DND-41 (cell line): ENCODE measurements around the gene GPR37L1.
"Not testable (repeated sequence)": the region's sequence is repeated elsewhere in the genome, so short reads cannot be mapped to it uniquely, and the experiment has no call there.

ENCODE experiments used
- ATAC-seq: fragments of 200-7000 bp; cut with Tn5 transposase; 3 replicates; pipeline ENCODE4 v1.9.1; 2021; ENCODE audit warnings: low read depth; ENCODE audit not compliant: insufficient read depth
- DNase-seq: peaks from one replicate; pipeline ENCODE4 v3.0.0-alpha.2; 2020
- H2AFZ ChIP-seq: 2 replicates; pipeline ENCODE4 v1.6.0; 2012; ENCODE audit warnings: low read depth, low read length
- H3K27ac ChIP-seq: 2 replicates; pipeline ENCODE4 v1.5.1; 2012; ENCODE audit warnings: low read length, inconsistent platforms
- H3K27me3 ChIP-seq: fragments of 200-600 bp; sonication (generic); 2 replicates; pipeline ENCODE4 v1.6.0; 2012; ENCODE audit warnings: low read length, mild to moderate bottlenecking, inconsistent platforms; ENCODE audit not compliant: insufficient read depth, poor library complexity
- H3K36me3 ChIP-seq: 2 replicates; pipeline ENCODE4 v1.5.1; 2012; ENCODE audit warnings: low read length, inconsistent platforms; ENCODE audit not compliant: insufficient read depth
- H3K4me1 ChIP-seq: 2 replicates; pipeline ENCODE4 v1.5.1; 2012; ENCODE audit warnings: mild to moderate bottlenecking, low read length; ENCODE audit not compliant: insufficient read depth
- H3K4me2 ChIP-seq: 2 replicates; pipeline ENCODE4 v1.6.0; 2012; ENCODE audit warnings: mild to moderate bottlenecking, moderate library complexity, low read length, inconsistent platforms; ENCODE audit not compliant: insufficient read depth
- H3K4me3 ChIP-seq, 2 experiments: fragments of 200-600 bp in 1 of 2; shearing (Covaris generic) in 1 of 2; 2 replicates each; pipeline ENCODE4 v1.5.1; 2012 to 2016; ENCODE audit warnings: inconsistent platforms in 2 of 2, low read length in 2 of 2, mild to moderate bottlenecking in 2 of 2, low read depth in 1 of 2, moderate library complexity in 1 of 2
- H3K79me2 ChIP-seq: 2 replicates; pipeline ENCODE4 v1.6.0; 2012; ENCODE audit warnings: low read length, inconsistent platforms; ENCODE audit not compliant: insufficient read depth
- H3K9ac ChIP-seq: 2 replicates; pipeline ENCODE4 v1.6.0; 2012; ENCODE audit warnings: low read depth, mild to moderate bottlenecking, inconsistent platforms, low read length, moderate library complexity
- H3K9me3 ChIP-seq: 2 replicates; pipeline ENCODE4 v1.5.1; 2012; ENCODE audit warnings: low read length, moderate library complexity, mild to moderate bottlenecking, inconsistent platforms; ENCODE audit not compliant: insufficient read depth, severe bottlenecking
- H4K20me1 ChIP-seq: 2 replicates; pipeline ENCODE4 v1.6.0; 2012; ENCODE audit warnings: low read length; ENCODE audit not compliant: insufficient read depth
- EZH2 ChIP-seq: IDR thresholded peaks from 3 replicates; pipeline ENCODE4 v1.6.1; 2012; ENCODE audit warnings: borderline replicate concordance, low read depth, mild to moderate bottlenecking, moderate library complexity, low read length, inconsistent platforms; ENCODE audit not compliant: severe bottlenecking
- TF ChIP-seq, protein P1 (sequence below): IDR thresholded peaks from 2 replicates; pipeline ENCODE4 v1.5.1; 2012; ENCODE audit warnings: borderline replicate concordance, low read length, moderate library complexity, mild to moderate bottlenecking; ENCODE audit not compliant: poor library complexity, severe bottlenecking; ENCODE audit errors: extremely low read depth

GPR37L1 gene

DNA sequence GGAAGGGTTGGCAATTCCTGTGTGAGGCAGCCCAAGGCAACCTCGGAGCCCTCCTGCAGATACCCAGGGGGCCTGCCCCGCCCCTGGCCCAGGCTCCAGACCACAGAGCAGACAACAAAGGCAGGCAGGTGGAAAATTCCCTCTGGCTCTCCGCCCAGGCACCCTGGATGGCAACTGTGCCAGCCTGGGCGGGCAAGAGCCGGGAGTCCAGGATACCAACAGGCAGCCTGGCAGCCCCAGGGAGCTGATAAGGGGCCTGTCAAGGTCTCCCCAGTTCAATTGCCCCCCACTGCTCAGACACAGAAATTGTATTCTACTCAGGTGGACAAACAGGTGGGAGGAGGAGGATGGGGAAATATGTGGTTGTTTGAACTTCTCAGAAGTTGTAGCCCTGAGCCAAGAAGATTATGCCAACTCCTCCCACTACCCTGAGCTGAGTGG is 15.4 kb upstream of the GPR37L1 start:
- no peak overlapping the region for H2AFZ ChIP-seq
- H3K4me1 ChIP-seq, result no peaks in the 10 kb centered on the region
- no peaks in the 10 kb centered on the region for H4K20me1 ChIP-seq
- H3K4me2 ChIP-seq, result no peak overlapping the region
- no peak overlapping the region for H3K4me3 ChIP-seq
- DNase-seq, result no peak
- no peak overlapping the region for H3K9ac ChIP-seq
- no peak for ATAC-seq
- no peaks in the 10 kb centered on the region for H3K79me2 ChIP-seq
- TF ChIP-seq, protein P1, sequence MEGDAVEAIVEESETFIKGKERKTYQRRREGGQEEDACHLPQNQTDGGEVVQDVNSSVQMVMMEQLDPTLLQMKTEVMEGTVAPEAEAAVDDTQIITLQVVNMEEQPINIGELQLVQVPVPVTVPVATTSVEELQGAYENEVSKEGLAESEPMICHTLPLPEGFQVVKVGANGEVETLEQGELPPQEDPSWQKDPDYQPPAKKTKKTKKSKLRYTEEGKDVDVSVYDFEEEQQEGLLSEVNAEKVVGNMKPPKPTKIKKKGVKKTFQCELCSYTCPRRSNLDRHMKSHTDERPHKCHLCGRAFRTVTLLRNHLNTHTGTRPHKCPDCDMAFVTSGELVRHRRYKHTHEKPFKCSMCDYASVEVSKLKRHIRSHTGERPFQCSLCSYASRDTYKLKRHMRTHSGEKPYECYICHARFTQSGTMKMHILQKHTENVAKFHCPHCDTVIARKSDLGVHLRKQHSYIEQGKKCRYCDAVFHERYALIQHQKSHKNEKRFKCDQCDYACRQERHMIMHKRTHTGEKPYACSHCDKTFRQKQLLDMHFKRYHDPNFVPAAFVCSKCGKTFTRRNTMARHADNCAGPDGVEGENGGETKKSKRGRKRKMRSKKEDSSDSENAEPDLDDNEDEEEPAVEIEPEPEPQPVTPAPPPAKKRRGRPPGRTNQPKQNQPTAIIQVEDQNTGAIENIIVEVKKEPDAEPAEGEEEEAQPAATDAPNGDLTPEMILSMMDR, result no peak
- TF ChIP-seq EZH2, result no peak
- no peaks in the 10 kb centered on the region for H3K9me3 ChIP-seq
- no peaks in the 10 kb centered on the region for H3K36me3 ChIP-seq
- no peak overlapping the region for H3K27ac ChIP-seq
- peaks cover 6% of the 10 kb centered on the region for H3K27me3 ChIP-seq

DNA sequence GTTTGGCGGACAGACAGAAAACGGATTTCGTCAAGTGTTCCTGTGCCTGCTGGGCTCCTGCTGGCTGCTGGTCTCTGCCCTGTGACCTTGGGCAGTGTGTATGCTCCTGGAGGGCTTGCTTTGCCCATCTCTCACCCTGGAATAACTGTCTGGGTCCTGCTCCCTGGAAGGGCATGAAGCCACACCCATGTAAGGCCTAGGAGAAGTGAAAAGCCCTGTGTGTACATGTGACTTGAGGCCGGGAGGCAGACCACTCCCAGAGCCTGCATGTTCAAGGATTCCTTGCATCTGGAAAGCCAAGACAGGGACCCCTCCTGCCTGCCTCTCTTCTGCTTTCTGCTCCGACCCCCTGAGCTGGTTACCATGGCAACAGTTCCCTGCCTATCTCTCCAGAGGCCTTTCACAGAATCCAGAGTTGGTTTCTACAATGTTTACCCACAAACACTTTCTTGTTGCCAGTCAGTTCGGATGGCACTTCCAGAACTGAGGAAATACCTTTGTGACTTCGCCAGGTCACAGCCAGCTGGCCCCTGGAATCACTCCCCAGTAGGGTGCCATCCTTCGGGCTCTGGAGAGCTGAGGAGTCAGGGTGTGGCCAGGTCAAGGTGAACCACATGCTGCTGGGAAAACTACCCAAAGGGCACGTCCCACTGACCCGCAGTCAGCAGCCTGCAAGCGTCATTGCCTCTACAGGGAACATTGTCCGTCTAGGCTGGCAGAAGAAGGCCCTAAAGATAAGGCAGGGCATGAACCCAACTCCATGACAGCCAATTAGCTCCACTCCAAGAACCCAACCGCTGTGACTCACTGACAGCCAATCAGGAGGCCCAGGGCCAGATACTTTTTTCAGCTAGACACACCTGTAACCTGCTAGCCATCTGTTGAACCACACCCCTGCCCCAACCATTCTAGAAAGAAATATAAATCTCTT is 14.7 kb upstream of the GPR37L1 start:
- TF ChIP-seq EZH2, result no peak
- TF ChIP-seq, protein P1, result no peak
- DNase-seq (no peak), ATAC-seq (no peak)
- H3K4me3 ChIP-seq, result no peak overlapping the region
- no peaks in the 10 kb centered on the region for H3K9me3 ChIP-seq
- no peak overlapping the region for H3K27ac ChIP-seq
- no peaks in the 10 kb centered on the region for H4K20me1 ChIP-seq
- no peaks in the 10 kb centered on the region for H3K79me2 ChIP-seq
- H3K4me2 ChIP-seq, result no peak overlapping the region
- no peak overlapping the region for H2AFZ ChIP-seq
- no peaks in the 10 kb centered on the region for H3K36me3 ChIP-seq
- no peak overlapping the region for H3K9ac ChIP-seq
- peaks cover 6% of the 10 kb centered on the region for H3K27me3 ChIP-seq
- H3K4me1 ChIP-seq, result no peaks in the 10 kb centered on the region

DNA sequence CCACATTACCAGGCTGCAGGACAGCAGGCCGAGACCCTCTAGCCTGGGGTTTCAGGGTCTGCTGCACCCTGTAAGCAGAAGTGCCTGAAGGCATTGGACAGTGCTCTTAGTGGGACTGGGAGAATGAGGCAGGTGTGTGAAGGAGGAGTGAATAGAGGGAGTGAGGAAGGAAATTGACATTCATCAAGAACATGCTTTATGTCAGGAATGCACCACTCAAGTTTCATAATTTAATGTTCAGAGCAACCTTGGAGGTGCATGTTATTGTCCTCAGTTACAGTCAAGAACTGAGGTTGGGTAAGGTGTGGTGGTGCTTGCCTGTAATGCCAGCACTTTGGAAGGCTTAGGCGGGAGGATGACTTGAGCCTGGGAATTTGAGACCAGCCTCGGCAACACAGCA is 11.7 kb upstream of the GPR37L1 start:
- Histone ChIP-seq H4K20me1 (no peaks in the 10 kb centered on the region), H3K9me3 (no peaks in the 10 kb centered on the region), H3K27me3 (peaks cover 9% of the 10 kb centered on the region), H3K4me1 (no peaks in the 10 kb centered on the region), H3K9ac (no peak overlapping the region), H3K79me2 (no peaks in the 10 kb centered on the region), H3K4me2 (no peak overlapping the region), H3K27ac (no peak overlapping the region), H3K4me3 (no peak overlapping the region), H3K36me3 (no peaks in the 10 kb centered on the region), H2AFZ (no peak overlapping the region)
- no peak for DNase-seq
- ATAC-seq, result no peak
- TF ChIP-seq, protein P1, result no peak
- TF ChIP-seq EZH2, result no peak

DNA sequence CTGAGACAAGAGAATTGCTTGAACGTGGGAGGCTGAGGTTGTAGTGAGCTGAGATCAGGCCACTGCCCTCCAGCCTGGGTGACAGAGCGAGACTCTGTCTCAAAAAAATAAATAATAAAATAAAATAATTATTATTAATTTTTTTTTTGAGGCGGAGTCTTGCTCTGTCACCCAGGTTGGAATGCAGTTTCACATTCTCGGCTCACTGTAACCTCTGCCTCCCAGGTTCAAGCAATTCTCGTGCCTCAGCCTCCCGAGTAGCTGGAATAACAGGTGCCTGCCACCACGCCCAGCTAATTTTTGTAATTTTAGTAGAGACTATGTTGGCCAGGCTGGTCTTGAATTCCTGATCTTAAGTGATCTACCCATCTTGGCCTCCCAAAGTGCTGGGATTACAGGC is 11.1 kb upstream of the GPR37L1 start:
- H3K4me1 ChIP-seq, H3K9me3 ChIP-seq, H3K27me3 ChIP-seq, H3K79me2 ChIP-seq, DNase-seq, H3K4me3 ChIP-seq, H4K20me1 ChIP-seq, H3K4me2 ChIP-seq, H2AFZ ChIP-seq, ATAC-seq, H3K36me3 ChIP-seq, H3K27ac ChIP-seq, H3K9ac ChIP-seq: not testable (repeated sequence)
